B cell (primary cell): ENCODE results near the gene TRIM27. TPM values are rescaled to one million over a fixed set of nuclear protein-coding genes. Genes with fewer than 3 reads are reported as not detected.

Experiments
- ATAC-seq: fragments of 200-7000 bp; cut with Tn5 transposase; one replicate; pipeline ENCODE4 v1.10.0; 2021; ENCODE audit warnings: low read depth, mild to moderate bottlenecking, moderate number of reproducible peaks, moderate library complexity
- CTCF ChIA-PET: fragments of 350-600 bp; sonication (Branson Sonifier 250); formaldehyde crosslinking; loops from one replicate; lab custom pipeline; 2021; ENCODE audit warnings: antibody characterized with exemption, inconsistent platforms; lab: Charles Lee
- POLR2A ChIA-PET: fragments of 350-600 bp; sonication (Branson Sonifier 250); formaldehyde crosslinking; loops from one replicate; lab custom pipeline; 2021; ENCODE audit warnings: antibody characterized with exemption; lab: Charles Lee
- DNase-seq: peaks from one replicate; pipeline ENCODE4 v3.0.0; 2013
- H2AFZ ChIP-seq: 2 replicates; pipeline ENCODE4 v1.6.1; 2012; ENCODE audit warnings: mild to moderate bottlenecking, low read depth, low read length; ENCODE audit not compliant: insufficient read depth, poor library complexity, severe bottlenecking
- H3K27ac ChIP-seq, 2 donors: 1 replicate in 1 of 2; 2 replicates in 1 of 2; pipeline ENCODE4 v1.5.1; 2012 to 2013; ENCODE audit warnings: low read length in 2 of 2, mild to moderate bottlenecking in 2 of 2, moderate library complexity in 1 of 2
- H3K27me3 ChIP-seq, 4 experiments: fragments of 200-600 bp in 1 of 4; sonication (generic) in 1 of 4; replicated peaks in 1 of 4; 1 replicate in 2 of 4; 2 replicates in 2 of 4; pipeline versions ENCODE4 v1.6.1 to v1.7.0; 2013 to 2016; ENCODE audit warnings: low read length in 3 of 4, mild to moderate bottlenecking in 2 of 4, mixed read lengths in 1 of 4, moderate library complexity in 1 of 4; ENCODE audit not compliant: insufficient read depth in 4 of 4, control insufficient read depth in 3 of 4; ENCODE audit errors: control extremely low read depth in 1 of 4
- H3K36me3 ChIP-seq, 2 experiments: replicated peaks in 1 of 2; 1 replicate in 1 of 2; 2 replicates in 1 of 2; pipeline versions ENCODE4 v1.6.1 to v1.7.1; 2013; ENCODE audit warnings: low read length in 1 of 2; ENCODE audit not compliant: insufficient read depth in 2 of 2, control insufficient read depth in 1 of 2; ENCODE audit errors: control extremely low read depth in 1 of 2, extremely low read depth in 1 of 2
- H3K4me1 ChIP-seq, 2 donors: fragments of 200-600 bp in 1 of 2; sonication (generic) in 1 of 2; 1 replicate in 1 of 2; 2 replicates in 1 of 2; pipeline versions ENCODE4 v1.5.1 to v1.6.1; 2013 to 2017; ENCODE audit warnings: low read length in 2 of 2; ENCODE audit not compliant: control insufficient read depth in 2 of 2, insufficient read depth in 2 of 2
- H3K4me2 ChIP-seq: replicated peaks from 2 replicates; pipeline ENCODE3; 2012; ENCODE audit warnings: mild to moderate bottlenecking, low read depth, low read length; ENCODE audit not compliant: poor library complexity, severe bottlenecking
- H3K4me3 ChIP-seq, 5 experiments: fragments of 200-600 bp in 1 of 5; sonication (generic) in 1 of 5; 1 replicate in 3 of 5; 2 replicates in 2 of 5; pipeline versions ENCODE4 v1.5.1 to v1.7.0; 2011 to 2016; ENCODE audit warnings: low read length in 4 of 5, mild to moderate bottlenecking in 4 of 5, low read depth in 2 of 5, control low read depth in 1 of 5, moderate library complexity in 1 of 5; ENCODE audit not compliant: insufficient read depth in 1 of 5; ENCODE audit errors: control extremely low read depth in 1 of 5, extremely low read depth in 1 of 5
- H3K79me2 ChIP-seq: fragments of 200-600 bp; sonication (generic); one replicate; pipeline ENCODE4 v1.6.0; 2016; ENCODE audit warnings: low read length; ENCODE audit not compliant: control insufficient read depth, insufficient read depth
- H3K9ac ChIP-seq: fragments of 200-600 bp; sonication (generic); 2 replicates; pipeline ENCODE4 v1.6.1; 2017; ENCODE audit warnings: mild to moderate bottlenecking, low read length, moderate library complexity
- H3K9me3 ChIP-seq, 3 donors: one replicate each; pipeline versions ENCODE4 v1.6.1 to v1.7.1; 2013; ENCODE audit warnings: low read length in 2 of 3; ENCODE audit not compliant: control insufficient read depth in 2 of 3, insufficient read depth in 1 of 3; ENCODE audit errors: control extremely low read depth in 1 of 3
- H4K20me1 ChIP-seq: 2 replicates; pipeline ENCODE4 v1.6.0; 2012; ENCODE audit warnings: mild to moderate bottlenecking, low read length; ENCODE audit not compliant: insufficient read depth, control insufficient read depth, poor library complexity, severe bottlenecking
- H3K27ac Mint-ChIP-seq: one replicate; pipeline ENCODE4 v1.8.0; 2021; ENCODE audit warnings: mixed read lengths
- H3K27me3 Mint-ChIP-seq: one replicate; pipeline ENCODE4 v1.8.0; 2021; ENCODE audit warnings: mixed read lengths
- H3K4me1 Mint-ChIP-seq: one replicate; pipeline ENCODE4 v1.8.0; 2021; ENCODE audit warnings: mixed read lengths
- H3K4me3 Mint-ChIP-seq: one replicate; pipeline ENCODE4 v1.8.0; 2021; ENCODE audit warnings: mixed read lengths
- H3K9me3 Mint-ChIP-seq: one replicate; pipeline ENCODE4 v1.8.0; 2022; ENCODE audit warnings: mixed read lengths; ENCODE audit not compliant: insufficient read depth
- EZH2 ChIP-seq: IDR thresholded peaks from 2 replicates; pipeline ENCODE4 v1.6.1; 2012; ENCODE audit warnings: borderline replicate concordance, low read depth, mild to moderate bottlenecking, moderate library complexity, low read length; ENCODE audit not compliant: insufficient read depth, poor library complexity, severe bottlenecking
- WGBS: methylation state at CpG from one replicate; pipeline ENCODE4 v1.1.5; 2013; ENCODE audit warnings: missing lambda C conversion rate; ENCODE audit not compliant: insufficient coverage; 5-methylcytosine and 5-hydroxymethylcytosine counted together
- intact Hi-C: fragments of 100-400 bp; cut with micrococcal nuclease; formaldehyde crosslinking; loops from one replicate; pipeline ENCODE4 v1.10.0; 2022
- polyA plus RNA-seq: library from polyadenylated mRNA; depleted of rRNA; stranded (reverse); fragments of >200 nt; gene quantifications from 2 replicates; pipeline ENCODE4 v1.2.3, GENCODE V29; 2012
- total RNA-seq, 2 donors: library from RNA; stranded (reverse); fragments of 120-200 nt in 1 of 2; gene quantifications; 1 replicate in 1 of 2; 2 replicates in 1 of 2; pipeline versions ENCODE4 v1.2.3 to v1.2.4, GENCODE V29; 2013 to 2022
- TF ChIP-seq, protein P1 (sequence below): fragments of 200-600 bp; IDR thresholded peaks from one replicate; pipeline ENCODE4 v1.8.0; 2022; ENCODE audit warnings: antibody characterized with exemption, mild to moderate bottlenecking

Gene TRIM27
- total and polyA plus RNA-seq, 2 donors (not counting 1 experiment from before 2014, with no cell fraction given) = 48.3 to 70.0 TPM

DNA sequence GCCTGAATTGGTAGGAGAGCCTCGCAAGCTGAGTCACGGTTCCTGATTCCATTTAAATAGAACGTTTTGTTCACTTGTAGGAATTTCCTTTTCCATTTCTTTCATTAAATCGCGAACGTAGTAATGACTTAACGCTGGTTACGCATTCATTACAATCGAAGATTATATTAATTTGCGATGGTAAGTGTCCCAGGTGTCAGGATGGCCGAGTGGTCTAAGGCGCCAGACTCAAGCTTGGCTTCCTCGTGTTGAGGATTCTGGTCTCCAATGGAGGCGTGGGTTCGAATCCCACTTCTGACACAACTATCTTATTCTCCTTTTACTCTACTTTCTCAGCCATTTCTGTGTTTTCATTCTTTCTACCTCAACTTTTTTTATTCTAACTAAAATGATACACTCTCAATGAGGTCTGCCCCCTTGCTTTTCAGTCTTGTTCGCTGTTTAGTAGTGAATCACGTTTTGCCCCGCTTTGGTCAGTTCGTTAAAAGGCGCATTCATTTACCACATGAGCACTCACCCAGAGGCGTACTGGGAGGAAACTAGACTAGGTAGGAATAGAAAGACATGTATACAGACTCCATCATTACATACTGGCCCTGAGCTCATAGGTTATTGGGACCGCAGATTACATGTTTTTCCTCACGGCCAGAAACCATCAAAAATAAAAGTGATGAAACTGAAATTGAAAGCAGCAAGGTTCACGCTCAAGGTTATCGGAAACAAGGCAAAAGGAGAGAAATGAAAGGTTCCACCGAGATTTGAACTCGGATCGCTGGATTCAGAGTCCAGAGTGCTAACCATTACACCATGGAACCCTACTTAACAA, 17.3 kb upstream of the TRIM27 start:
- ChIA-PET CTCF (interaction anchor here (1.2 to 4.3 kb wide), 5 partner anchors 19 to 104 kb away, joined by 3 to 19 read pairs (median 5); no protein-coding TSS in a partner anchor), POLR2A (interaction anchor here (1.1 to 2.1 kb wide), 2 partner anchors 18 to 43 kb away, joined by 3 to 14 read pairs; partner anchors contain the start of gene TRIM27)
- peak overlapping the region; percentile 92 for H3K27ac Mint-ChIP-seq
- Histone ChIP-seq H3K9ac (peak overlapping the region; percentile 90), H3K4me2 (peak overlapping the region; percentile 74), H3K27ac (peak overlapping the region; percentile 46 to 69), H3K9me3 (peaks cover 0 to 4% (median 0%) of the 10 kb centered on the region in 3 donors), H3K4me1 (peaks cover 29 to 39% of the 10 kb centered on the region in 2 donors), H3K36me3 (no peaks in the 10 kb centered on the region), H3K79me2 (no peaks in the 10 kb centered on the region), H4K20me1 (no peaks in the 10 kb centered on the region), H3K27me3 (peaks cover 0 to 4% (median 0%) of the 10 kb centered on the region in 4 experiments), H3K4me3 (peak overlapping the region; percentile 55 to 99 (median 83)), H2AFZ (peak overlapping the region; percentile 77)
- H3K4me3 Mint-ChIP-seq = peak overlapping the region; percentile 95
- H3K27me3 Mint-ChIP-seq = no peaks in the 10 kb centered on the region
- WGBS = 0% methylated on average over 9 of the region's 28 CpGs
- peak; percentile 70 for ATAC-seq
- TF ChIP-seq EZH2 = no peak
- TF ChIP-seq, protein P1, sequence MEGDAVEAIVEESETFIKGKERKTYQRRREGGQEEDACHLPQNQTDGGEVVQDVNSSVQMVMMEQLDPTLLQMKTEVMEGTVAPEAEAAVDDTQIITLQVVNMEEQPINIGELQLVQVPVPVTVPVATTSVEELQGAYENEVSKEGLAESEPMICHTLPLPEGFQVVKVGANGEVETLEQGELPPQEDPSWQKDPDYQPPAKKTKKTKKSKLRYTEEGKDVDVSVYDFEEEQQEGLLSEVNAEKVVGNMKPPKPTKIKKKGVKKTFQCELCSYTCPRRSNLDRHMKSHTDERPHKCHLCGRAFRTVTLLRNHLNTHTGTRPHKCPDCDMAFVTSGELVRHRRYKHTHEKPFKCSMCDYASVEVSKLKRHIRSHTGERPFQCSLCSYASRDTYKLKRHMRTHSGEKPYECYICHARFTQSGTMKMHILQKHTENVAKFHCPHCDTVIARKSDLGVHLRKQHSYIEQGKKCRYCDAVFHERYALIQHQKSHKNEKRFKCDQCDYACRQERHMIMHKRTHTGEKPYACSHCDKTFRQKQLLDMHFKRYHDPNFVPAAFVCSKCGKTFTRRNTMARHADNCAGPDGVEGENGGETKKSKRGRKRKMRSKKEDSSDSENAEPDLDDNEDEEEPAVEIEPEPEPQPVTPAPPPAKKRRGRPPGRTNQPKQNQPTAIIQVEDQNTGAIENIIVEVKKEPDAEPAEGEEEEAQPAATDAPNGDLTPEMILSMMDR = no peak
- peaks cover 44% of the 10 kb centered on the region for H3K4me1 Mint-ChIP-seq
- H3K9me3 Mint-ChIP-seq = peaks cover 4% of the 10 kb centered on the region
- peak; percentile 90 for DNase-seq
- intact Hi-C loops = loop anchor here (1.0 to 5.0 kb wide), 9 partner anchors 18 to 1784 kb away; partner anchors contain the start of gene TRIM27
